ENCODE measurements around the gene SHBG. TPM values are rescaled to one million over a fixed set of nuclear protein-coding genes. Genes with fewer than 3 reads are reported as not detected.

SHBG gene
- total and polyA plus RNA-seq, 2 donors (not counting 1 experiment from before 2014, with no cell fraction given) = 0.33 to 0.45 TPM

DNA sequence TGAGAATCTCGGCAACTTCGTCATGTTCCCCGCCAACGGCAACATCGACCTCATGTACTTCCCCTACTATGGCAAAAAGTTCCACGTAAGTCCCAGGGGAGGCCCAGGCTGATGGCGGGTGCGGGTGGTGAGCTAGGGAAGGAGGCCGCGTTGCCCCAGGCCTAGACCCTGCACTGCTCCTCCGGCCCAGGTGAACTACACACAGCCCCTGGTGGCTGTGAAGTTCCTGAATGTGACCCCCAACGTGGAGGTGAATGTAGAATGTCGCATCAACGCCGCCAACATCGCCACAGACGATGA, 25.6 kb downstream of the SHBG start:
- H4K20me1 ChIP-seq (ENCODE audit: control insufficient read depth, extremely low read depth, insufficient read depth, low read length) = no peaks in the 10 kb centered on the region
- no peaks in the 10 kb centered on the region for H3K36me3 ChIP-seq (ENCODE audit: control insufficient read depth, insufficient read depth, low read length)
- H3K4me2 ChIP-seq (ENCODE audit: extremely low read depth, insufficient read depth, low read length) = no peak overlapping the region
- H3K4me1 ChIP-seq (ENCODE audit: control insufficient read depth, extremely low read depth, insufficient read depth, low read length) = no peaks in the 10 kb centered on the region
- DNase-seq (ENCODE audit: low read depth in 2 of 2) = no peak
- H3K27me3 ChIP-seq (ENCODE audit: control insufficient read depth, insufficient read depth, low read length) = peaks cover 31% of the 10 kb centered on the region
- H3K79me2 ChIP-seq (ENCODE audit: control insufficient read depth, insufficient read depth, low read length) = no peaks in the 10 kb centered on the region
- H3K4me3 ChIP-seq (replicated peaks in 1 of 4; ENCODE audit: control extremely low read depth in 1 of 4, insufficient read depth in 1 of 4, low read depth in 3 of 4, low read length in 4 of 4) = no peak overlapping the region
- no peak overlapping the region for H3K9ac ChIP-seq (ENCODE audit: insufficient read depth, low read length)
- no peak overlapping the region for H2AFZ ChIP-seq (ENCODE audit: low read length)
- TF ChIP-seq, protein P1, sequence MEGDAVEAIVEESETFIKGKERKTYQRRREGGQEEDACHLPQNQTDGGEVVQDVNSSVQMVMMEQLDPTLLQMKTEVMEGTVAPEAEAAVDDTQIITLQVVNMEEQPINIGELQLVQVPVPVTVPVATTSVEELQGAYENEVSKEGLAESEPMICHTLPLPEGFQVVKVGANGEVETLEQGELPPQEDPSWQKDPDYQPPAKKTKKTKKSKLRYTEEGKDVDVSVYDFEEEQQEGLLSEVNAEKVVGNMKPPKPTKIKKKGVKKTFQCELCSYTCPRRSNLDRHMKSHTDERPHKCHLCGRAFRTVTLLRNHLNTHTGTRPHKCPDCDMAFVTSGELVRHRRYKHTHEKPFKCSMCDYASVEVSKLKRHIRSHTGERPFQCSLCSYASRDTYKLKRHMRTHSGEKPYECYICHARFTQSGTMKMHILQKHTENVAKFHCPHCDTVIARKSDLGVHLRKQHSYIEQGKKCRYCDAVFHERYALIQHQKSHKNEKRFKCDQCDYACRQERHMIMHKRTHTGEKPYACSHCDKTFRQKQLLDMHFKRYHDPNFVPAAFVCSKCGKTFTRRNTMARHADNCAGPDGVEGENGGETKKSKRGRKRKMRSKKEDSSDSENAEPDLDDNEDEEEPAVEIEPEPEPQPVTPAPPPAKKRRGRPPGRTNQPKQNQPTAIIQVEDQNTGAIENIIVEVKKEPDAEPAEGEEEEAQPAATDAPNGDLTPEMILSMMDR (conservative IDR thresholded peaks at IDR 0.05 in 1 of 2, IDR thresholded peaks at IDR 0.05 in 1 of 2; ENCODE audit: low read depth in 1 of 2, low read length in 2 of 2) = no peak
- TF ChIP-seq EZH2 (IDR thresholded peaks at IDR 0.05; ENCODE audit: low read length, missing control alignments) = no peak
- no peaks in the 10 kb centered on the region for H3K9me3 ChIP-seq (ENCODE audit: control insufficient read depth, insufficient read depth, low read depth, low read length)
- H3K27ac ChIP-seq (ENCODE audit: insufficient read depth, low read length) = no peak overlapping the region

GRCh38 chr17:7656958-7657609, 27.1 kb downstream of the SHBG start:
- TF ChIP-seq, protein P1 (conservative IDR thresholded peaks at IDR 0.05 in 1 of 2, IDR thresholded peaks at IDR 0.05 in 1 of 2; ENCODE audit: low read depth in 1 of 2, low read length in 2 of 2) = no peak
- TF ChIP-seq EZH2 (IDR thresholded peaks at IDR 0.05; ENCODE audit: low read length, missing control alignments) = no peak
- Histone ChIP-seq H3K36me3 (ENCODE audit: control insufficient read depth, insufficient read depth, low read length) (no peaks in the 10 kb centered on the region), H3K4me3 (replicated peaks in 1 of 4; ENCODE audit: control extremely low read depth in 1 of 4, insufficient read depth in 1 of 4, low read depth in 3 of 4, low read length in 4 of 4) (no peak overlapping the region), H3K4me1 (ENCODE audit: control insufficient read depth, extremely low read depth, insufficient read depth, low read length) (no peaks in the 10 kb centered on the region), H3K79me2 (ENCODE audit: control insufficient read depth, insufficient read depth, low read length) (no peaks in the 10 kb centered on the region), H3K27ac (ENCODE audit: insufficient read depth, low read length) (no peak overlapping the region), H2AFZ (ENCODE audit: low read length) (no peak overlapping the region), H3K4me2 (ENCODE audit: extremely low read depth, insufficient read depth, low read length) (no peak overlapping the region), H3K27me3 (ENCODE audit: control insufficient read depth, insufficient read depth, low read length) (peaks cover 18% of the 10 kb centered on the region), H3K9ac (ENCODE audit: insufficient read depth, low read length) (no peak overlapping the region), H4K20me1 (ENCODE audit: control insufficient read depth, extremely low read depth, insufficient read depth, low read length) (no peaks in the 10 kb centered on the region), H3K9me3 (ENCODE audit: control insufficient read depth, insufficient read depth, low read depth, low read length) (no peaks in the 10 kb centered on the region)
- DNase-seq (ENCODE audit: low read depth in 2 of 2) = peak; percentile 5 to 10

- Histone ChIP-seq H3K27me3 (ENCODE audit: control insufficient read depth, insufficient read depth, low read length) (no peaks in the 10 kb centered on the region), H3K79me2 (ENCODE audit: control insufficient read depth, insufficient read depth, low read length) (no peaks in the 10 kb centered on the region), H3K9ac (ENCODE audit: insufficient read depth, low read length) (no peak overlapping the region), H3K4me1 (ENCODE audit: control insufficient read depth, extremely low read depth, insufficient read depth, low read length) (no peaks in the 10 kb centered on the region), H2AFZ (ENCODE audit: low read length) (no peak overlapping the region), H3K4me3 (replicated peaks in 1 of 4; ENCODE audit: control extremely low read depth in 1 of 4, insufficient read depth in 1 of 4, low read depth in 3 of 4, low read length in 4 of 4) (no peak overlapping the region), H4K20me1 (ENCODE audit: control insufficient read depth, extremely low read depth, insufficient read depth, low read length) (no peaks in the 10 kb centered on the region), H3K27ac (ENCODE audit: insufficient read depth, low read length) (no peak overlapping the region), H3K4me2 (ENCODE audit: extremely low read depth, insufficient read depth, low read length) (no peak overlapping the region), H3K36me3 (ENCODE audit: control insufficient read depth, insufficient read depth, low read length) (peaks cover 5% of the 10 kb centered on the region), H3K9me3 (ENCODE audit: control insufficient read depth, insufficient read depth, low read depth, low read length) (no peaks in the 10 kb centered on the region)
- DNase-seq (ENCODE audit: low read depth in 2 of 2) = no peak
- no peak for TF ChIP-seq EZH2 (IDR thresholded peaks at IDR 0.05; ENCODE audit: low read length, missing control alignments)
- TF ChIP-seq, protein P1 (conservative IDR thresholded peaks at IDR 0.05 in 1 of 2, IDR thresholded peaks at IDR 0.05 in 1 of 2; ENCODE audit: low read depth in 1 of 2, low read length in 2 of 2) = no peak
These were observed 37.9 kb downstream of the SHBG start for GRCh38 chr17:7667656-7668406.

All from fibroblast of lung (primary cell).